IPS DF 4.7 (cell line): ENCODE results near the gene CFD.
"Not testable (repeated sequence)": the region's sequence is repeated elsewhere in the genome, so short reads cannot be mapped to it uniquely, and the experiment has no call there.

Experiments used
- DNase-seq: peaks from one replicate; pipeline ENCODE4 v3.0.0-alpha.2; 2013; ENCODE audit warnings: low spot score; ENCODE audit errors: extremely low read depth

CFD gene

DNA sequence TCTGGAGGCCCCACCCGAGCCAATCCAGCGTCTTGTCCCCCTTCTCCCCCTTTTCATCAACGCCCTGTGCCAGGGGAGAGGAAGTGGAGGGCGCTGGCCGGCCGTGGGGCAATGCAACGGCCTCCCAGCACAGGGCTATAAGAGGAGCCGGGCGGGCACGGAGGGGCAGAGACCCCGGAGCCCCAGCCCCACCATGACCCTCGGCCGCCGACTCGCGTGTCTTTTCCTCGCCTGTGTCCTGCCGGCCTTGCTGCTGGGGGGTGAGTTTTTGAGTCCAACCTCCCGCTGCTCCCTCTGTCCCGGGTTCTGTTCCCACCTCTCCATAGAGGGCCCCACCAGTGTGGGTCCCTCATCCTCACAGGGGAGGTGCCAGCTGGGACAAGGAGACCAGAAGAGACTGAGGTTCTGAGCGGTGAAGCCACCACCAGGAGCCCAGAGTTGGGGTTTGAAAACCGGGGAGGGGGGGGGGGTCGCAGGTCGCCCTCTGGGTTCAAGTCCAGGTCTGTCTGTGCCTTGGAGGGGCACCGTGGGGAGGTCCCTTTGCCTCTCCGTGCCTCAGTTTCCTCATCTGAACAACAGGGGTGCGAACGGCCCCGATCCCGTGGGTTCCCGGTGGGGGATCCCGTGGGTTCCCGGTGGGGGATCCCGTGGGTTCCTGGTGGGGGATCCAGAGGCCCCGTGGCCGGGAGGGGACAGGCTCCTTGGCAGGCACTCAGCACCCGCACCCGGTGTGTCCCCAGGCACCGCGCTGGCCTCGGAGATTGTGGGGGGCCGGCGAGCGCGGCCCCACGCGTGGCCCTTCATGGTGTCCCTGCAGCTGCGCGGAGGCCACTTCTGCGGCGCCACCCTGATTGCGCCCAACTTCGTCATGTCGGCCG, 7.1 kb upstream of the CFD start, which contains the start of gene ELANE:
Gene ELANE (plus strand): TSS at position 168 of the 878 bp plus-strand sequence. CDS start 26 bp downstream, at position 194.
- DNase-seq = no peak

DNA sequence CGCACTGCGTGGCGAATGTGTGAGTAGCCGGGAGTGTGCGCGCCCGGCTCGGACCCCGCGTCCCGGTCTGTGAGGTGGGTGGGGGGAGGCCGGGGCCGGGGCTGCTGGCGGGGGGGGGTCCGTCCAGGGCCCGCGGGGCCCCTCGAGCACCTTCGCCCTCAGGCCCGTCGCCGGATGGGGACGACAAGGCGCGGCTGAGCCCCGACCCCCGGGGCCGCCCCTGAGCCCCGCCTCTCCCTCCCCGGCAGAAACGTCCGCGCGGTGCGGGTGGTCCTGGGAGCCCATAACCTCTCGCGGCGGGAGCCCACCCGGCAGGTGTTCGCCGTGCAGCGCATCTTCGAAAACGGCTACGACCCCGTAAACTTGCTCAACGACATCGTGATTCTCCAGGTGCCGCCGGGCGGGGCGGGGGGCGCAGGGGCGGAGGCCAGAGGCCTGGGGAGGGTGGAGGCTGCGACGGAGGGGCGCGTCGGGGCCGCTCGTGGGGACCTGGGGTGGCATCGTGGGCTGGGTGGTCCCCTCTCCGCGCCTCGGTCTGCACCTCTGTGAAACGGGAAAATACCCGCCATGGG, 6.4 kb upstream of the CFD start:
- no peak for DNase-seq

DNA sequence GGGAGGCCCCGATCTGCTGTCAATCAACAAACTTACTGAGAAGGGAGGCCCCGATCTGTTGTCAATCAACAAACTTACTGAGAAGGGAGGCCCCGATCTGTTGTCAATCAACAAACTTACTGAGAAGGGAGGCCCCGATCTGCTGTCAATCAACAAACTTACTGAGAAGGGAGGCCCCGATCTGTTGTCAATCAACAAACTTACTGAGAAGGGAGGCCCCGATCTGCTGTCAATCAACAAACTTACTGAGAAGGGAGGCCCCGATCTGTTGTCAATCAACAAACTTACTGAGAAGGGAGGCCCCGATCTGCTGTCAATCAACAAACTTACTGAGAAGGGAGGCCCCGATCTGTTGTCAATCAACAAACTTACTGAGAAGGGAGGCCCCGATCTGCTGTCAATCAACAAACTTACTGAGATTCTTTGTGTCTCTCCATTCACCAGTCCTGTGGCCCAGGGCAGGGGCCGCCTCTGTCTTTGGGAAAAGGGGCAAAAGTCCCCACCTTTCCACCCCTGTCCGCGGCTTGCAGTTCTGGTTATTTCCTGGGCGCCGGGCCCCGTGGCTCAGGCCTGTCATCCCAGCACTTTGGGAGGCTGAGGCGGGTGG, 5.7 kb upstream of the CFD start:
- not testable (repeated sequence) for DNase-seq

DNA sequence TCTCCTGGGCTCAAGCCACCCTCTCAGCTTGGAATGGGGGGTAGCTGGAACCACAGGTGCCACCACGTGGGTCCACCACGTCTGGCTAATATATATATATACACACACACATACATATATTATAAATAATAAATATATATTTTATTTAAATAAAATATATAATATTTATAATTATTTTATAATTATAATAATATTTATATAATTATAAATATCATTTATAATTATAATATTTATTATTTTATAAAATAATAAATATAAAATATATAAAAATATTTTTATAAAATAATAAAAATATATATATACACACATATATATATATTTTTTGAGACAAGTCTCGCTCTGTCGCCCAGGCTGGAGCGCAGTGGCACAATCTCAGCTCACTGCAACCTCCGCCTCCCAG, 4.9 kb upstream of the CFD start:
- DNase-seq = no peak

DNA sequence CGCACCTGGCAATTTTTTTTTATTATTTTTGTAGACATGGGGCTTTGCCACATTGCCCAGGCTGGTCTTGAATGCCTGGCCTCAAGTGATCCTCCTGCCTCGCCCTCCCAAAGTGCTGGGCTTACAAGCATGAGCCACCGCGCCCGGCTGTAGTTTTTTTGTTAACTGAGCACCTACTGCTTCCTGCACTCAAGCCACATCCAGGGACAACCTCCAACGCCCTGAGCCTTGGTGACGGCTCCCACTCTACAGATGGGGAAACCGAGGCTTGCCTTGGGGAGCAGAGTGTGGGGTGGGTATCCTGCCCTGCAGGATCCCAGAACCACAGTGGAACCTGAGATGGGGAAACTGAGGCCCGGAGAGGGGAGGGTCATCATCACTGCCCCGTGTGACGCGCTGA, 4.3 kb upstream of the CFD start:
- no peak for DNase-seq

DNA sequence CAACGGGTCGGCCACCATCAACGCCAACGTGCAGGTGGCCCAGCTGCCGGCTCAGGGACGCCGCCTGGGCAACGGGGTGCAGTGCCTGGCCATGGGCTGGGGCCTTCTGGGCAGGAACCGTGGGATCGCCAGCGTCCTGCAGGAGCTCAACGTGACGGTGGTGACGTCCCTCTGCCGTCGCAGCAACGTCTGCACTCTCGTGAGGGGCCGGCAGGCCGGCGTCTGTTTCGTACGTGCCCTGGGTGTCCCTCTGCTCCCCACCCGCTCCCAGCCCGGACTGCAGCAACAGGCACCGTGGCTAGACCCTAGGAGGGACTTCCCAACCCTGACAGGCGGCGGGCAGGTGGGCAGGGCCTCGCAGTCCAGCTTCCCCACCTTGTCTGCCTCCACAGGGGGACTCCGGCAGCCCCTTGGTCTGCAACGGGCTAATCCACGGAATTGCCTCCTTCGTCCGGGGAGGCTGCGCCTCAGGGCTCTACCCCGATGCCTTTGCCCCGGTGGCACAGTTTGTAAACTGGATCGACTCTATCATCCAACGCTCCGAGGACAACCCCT, 3.8 kb upstream of the CFD start:
- no peak for DNase-seq

DNA sequence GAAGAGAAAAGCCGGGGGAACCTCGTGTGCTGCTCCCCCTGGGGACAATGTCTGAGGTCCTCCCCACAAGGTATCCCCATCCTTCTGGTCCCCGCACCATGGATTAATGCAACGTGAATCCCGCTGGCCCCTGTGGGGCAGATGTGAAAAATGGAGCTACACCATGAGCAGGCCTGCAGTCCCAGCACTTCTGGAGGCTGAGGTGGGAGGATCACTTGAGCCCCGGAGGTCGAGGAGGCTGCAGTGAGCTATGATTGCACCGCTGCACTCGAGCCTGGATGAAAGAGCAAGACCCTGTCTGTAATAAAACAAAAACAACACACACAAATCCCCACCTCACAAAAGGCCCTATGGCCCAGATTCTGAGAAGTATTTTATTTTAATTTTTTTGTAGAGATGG, 1.2 kb upstream of the CFD start:
- no peak for DNase-seq

DNA sequence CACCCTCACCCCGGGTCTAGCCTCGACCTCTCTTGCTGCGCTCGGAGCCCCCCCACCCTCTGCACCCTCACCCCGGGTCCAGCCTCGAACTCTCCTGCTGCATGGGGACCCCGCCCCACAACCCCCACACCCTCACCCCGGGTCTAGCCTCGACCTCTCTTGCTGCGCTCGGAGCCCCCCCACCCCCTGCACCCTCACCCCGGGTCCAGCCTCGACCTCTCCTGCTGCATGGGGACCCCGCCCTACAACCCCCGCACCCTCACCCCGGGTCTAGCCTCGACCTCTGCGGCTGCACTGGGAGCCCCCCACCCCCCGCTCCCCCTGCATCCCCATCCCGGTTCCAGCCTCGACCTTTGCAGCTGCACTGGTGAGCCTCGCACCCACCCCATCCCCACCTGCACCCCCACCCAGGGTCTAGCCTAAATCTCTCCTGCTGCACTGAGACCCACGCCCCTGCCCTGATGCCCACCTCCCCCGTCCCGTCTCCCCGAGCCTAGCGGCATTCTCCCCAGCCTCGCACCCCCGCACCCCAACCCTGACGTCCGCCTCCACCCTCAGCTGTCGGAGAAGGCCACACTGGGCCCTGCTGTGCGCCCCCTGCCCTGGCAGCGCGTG, 1.8 kb downstream of the CFD start:
- DNase-seq = no peak

DNA sequence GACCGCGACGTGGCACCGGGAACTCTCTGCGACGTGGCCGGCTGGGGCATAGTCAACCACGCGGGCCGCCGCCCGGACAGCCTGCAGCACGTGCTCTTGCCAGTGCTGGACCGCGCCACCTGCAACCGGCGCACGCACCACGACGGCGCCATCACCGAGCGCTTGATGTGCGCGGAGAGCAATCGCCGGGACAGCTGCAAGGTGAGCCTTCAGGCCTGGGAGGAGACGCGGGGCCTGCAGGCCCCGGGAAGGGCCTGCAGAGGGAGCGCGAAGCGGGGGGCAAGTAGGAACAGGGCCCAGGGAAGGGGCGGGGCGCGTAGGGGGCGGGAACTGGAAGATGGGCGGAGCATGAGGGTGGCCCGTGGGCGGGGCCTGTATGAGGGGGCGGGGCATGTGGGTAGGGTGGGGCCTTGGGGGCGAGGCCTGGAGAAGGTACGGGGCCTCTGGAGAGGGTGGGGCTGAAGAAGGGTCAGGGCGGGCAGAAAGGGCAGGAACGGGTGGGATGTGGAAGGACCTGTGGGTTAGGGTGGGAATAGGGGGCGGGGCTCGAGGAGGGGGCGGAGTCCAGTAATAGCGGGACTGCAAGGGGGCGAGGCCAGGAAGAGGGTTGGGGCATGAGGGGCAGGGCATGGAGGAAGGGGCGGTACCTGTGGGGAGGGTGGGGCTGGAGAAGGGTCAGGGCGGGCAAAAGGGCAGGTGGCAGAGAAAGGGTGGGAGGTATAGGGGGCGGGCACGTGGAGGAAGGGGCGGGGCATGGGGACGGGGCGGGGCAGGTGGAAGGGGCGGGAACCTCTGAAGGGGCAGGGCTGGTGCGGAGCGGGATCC, 2.5 kb downstream of the CFD start:
- DNase-seq = peak; percentile 51

DNA sequence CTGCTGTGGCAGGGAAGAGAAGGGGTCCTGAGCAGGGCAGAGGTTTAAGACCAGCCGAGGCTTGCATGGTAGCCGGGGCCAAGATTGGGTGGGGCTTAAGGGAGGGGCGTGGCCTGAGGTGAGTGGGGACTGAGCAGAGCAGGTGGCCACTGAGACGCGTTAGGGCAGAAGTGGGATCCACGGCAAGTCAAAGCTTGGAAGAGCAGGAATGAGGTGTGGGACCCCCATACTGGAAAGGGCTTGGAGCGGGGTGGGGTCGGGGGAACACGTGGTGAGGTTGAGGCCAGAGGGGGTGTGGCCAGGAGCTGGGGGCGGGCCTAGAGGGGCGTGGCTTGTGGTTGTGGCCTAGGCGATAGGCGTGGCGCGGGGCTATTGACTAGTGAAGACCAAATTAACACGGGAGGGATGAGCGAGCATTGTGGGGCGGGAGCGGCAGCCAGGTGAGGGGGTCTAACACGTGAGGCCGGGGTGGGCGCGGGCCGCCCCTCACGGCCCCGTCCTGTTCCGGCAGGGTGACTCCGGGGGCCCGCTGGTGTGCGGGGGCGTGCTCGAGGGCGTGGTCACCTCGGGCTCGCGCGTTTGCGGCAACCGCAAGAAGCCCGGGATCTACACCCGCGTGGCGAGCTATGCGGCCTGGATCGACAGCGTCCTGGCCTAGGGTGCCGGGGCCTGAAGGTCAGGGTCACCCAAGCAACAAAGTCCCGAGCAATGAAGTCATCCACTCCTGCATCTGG, 3.3 kb downstream of the CFD start:
- no peak for DNase-seq

DNA sequence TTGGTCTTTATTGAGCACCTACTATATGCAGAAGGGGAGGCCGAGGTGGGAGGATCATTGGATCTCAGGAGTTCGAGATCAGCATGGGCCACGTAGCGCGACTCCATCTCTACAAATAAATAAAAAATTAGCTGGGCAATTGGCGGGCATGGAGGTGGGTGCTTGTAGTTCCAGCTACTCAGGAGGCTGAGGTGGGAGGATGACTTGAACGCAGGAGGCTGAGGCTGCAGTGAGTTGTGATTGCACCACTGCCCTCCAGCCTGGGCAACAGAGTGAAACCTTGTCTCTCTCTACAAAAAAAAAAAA, 3.8 kb downstream of the CFD start:
- no peak for DNase-seq

DNA sequence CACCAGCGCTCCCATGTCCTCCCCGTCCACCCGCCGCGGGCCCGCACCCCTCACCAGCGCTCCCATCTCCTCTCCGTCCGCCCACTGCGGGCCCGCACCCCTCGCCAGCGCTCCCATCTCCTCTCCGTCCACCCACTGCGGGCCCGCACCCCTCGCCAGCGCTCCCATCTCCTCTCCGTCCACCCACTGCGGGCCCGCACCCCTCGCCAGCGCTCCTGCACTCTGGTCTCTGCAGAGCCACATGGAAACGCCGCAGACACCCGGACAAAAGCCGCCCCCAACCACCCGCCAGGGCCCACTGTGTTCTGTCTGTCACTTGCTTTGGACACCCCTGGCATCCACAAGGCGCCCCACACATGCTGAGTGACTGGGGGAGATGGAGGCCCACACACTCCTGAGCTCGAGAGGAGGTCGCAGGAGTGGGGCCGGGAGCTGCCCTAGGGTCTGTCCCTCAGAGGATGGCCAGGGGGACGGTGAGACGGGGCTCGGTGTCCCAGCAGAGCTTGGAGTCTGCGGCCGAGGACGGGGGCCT, 7.4 kb downstream of the CFD start:
- no peak for DNase-seq

DNA sequence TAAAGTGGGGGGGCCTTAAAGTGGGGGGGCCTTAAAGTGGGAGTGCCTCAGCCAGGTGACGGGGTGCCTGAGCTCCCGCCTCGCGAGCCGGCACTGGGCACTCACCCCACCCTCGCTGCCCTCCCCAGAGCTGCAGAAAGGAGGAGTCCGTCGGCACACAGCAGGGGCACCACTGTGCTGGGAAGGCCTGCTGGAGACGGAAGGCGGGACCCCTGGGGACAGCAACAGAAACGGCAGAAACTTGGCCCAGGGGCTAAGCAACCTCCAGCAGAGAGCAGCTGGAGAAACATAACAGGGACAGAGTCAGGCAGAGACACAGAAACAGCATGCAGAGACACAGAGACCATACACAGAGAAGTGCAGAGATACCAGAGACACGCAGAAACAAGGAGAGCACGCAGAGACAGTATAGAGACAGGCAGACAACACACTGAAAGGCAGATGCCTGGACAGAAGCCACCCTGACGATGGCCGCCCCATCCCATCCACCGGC, 7.9 kb downstream of the CFD start:
- DNase-seq = no peak

DNA sequence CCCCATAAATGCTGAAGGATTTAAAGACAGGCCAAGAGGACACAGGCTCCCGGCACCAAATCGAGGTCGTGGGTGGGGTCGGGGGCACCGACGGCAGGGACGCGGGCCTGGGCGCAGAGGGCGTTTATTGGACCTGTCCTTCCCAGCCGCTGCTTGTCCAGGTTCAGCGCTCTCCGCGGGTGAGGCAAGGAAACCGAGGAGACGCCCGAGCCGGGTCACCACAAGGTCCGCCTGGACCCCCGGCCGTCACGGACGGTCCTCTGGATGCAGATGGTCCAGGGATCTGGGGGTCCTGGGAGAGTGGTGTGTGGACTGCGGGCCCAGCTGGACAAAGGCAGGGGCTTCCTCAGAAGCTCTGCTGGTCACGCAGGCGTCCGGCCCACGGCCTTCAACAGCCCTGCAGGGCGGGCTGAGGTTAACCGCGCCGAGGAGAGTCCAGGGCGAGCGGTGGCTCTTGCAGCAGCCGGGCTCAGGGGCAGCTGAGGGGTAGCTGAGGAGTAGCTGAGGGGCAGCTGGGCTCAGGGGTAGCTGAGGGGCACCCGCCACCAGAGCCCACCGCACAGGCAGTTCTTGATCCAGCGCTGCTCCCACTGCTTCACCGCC, 8.5 kb downstream of the CFD start:
- no peak for DNase-seq

DNA sequence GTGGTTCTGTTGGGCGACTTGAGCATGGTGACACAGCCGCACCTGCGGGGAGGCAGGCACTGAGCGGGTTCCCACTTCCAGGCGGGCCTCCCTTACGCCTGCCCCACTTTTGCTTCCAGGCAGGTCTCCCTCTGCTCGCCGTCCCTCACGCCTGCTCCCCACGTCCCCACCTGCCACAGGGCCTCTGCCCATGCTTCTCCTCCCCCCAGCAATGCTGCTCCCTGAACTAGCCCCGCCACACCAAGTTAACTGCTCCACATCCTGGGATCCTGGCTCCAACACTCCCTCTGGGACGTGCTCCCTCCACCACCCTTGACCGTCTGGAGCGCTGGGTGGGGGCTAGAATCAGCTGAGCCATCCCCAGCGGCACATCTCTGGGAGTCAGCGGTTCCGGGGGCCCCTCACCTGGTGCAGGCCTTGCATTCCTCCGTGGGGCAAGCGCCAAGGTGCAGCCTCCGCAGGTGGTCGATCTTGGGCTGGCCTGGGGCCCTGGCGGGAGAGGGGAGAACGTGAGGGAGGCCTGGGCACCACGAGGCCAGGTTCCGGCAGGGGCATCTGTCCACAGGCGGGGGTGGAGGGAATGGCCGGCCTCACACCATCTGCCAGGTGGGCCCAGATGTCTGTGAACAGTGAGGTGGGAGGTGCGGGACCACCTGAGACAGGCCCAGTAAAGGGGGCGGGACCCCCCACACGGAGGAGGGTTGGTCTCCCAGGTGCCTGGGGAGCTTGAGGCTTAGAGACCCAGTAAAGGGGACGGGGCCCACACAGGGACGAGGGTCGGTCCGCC, 9.2 kb downstream of the CFD start:
- no peak for DNase-seq

DNA sequence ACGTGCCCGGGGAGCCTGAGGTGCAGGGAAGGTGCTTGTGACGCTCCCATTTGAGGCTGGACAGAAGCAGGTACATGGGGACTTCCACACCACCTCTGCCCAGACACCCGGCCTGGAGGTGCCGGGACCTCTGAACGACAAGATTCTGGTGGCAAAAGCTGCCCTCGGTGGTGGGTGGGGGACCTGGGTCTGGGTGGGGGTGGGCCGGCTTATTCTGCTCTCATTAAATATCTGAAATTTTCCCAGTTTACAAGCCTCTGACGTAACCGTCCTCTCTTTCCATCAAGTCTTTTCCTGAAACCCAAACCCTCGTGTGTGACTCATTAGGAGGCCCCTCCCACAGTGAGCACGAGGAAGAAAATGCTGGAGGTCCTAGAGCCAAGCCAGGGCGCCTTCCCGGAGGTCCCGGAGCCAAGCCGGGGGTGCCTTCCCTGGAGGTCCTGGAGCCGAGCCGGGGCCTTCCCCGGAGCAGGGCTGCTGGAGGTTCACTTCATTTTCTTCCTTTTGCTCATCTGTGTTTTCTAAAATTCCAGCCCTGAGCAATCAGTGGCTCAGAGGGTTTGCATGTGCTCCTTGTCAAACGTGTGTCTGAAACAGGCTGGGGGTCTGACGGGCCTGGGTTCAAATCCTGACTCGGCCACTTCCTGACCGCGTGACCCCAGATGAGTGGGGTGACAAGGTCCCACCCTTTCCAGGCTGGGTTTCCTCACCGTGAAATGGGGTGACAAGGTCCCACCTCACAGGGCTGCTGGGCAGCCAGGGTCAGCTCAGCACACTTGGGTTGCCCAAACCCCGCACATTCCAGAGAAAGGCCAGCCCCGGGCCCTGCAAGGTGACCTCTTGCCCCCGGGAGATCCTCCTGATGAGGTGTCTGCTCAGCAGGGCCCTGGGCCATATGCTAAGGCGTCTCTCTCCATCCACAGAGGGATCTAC, 10.0 kb downstream of the CFD start:
- DNase-seq = no peak

DNA sequence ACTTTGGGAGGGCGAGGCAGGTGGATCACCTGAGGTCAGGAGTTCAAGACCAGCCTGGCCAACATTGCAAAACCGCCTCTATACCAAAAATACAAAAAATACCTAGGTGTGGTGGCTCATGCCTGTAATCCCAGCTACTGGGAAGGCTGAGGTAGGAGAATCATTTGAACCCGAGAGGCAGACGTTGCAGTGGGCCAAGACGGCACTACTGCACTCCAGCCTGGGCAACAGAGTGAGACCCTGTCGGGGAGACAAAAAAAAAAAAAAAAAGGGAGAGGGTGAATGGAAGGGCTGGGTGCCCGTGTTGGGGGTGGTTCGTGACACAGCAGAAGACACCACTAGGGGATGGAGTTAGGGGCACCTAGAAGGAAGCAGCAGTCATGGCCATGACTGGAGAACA, 10.8 kb downstream of the CFD start:
- DNase-seq = no peak

DNA sequence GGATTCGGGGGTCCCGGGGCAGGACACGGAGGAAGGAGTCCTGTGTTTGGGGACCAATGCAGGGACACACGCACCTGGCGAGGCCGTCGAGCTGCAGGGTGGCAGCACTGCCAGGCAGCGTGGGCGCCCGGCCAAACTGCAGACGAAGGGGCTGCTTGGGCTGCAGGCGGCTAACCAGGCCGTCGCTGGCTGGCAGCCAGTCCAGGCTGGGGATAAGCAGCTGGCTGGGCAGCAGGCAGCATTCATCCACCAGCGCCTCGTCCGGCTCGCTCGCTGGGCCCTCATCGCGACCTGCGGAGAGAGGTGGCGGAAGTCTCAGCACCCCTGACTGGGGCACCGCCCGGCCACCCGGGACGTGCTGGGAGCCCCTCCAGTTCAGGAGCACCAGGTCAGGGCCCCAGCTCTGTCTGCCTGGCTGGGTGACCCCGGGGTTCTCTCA, 11.5 kb downstream of the CFD start:
- DNase-seq = no peak
